Spleen (tissue), 11 donors: ENCODE results near the gene DTD1. TPM values are rescaled to one million over a fixed set of nuclear protein-coding genes. Genes with fewer than 3 reads are reported as not detected.

Experiments used
- DNase-seq: peaks from one replicate; pipeline ENCODE4 v3.0.0-alpha.2; 2020
- H3K27ac ChIP-seq, 8 donors: fragments of 200-600 bp; sonication (generic) in 7 of 8; 1 replicate in 4 of 8; 2 replicates in 4 of 8; pipeline versions ENCODE4 v1.5.0 to v1.8.0; 2016 to 2021; ENCODE audit warnings: inconsistent platforms in 4 of 8, mild to moderate bottlenecking in 4 of 8, moderate library complexity in 1 of 8
- H3K27me3 ChIP-seq, 7 donors: fragments of 200-600 bp; sonication (generic) in 6 of 7; replicated peaks in 1 of 7; 1 replicate in 4 of 7; 2 replicates in 3 of 7; pipeline versions ENCODE4 v1.5.0 to v1.8.0; 2016 to 2021; ENCODE audit warnings: inconsistent platforms in 3 of 7, mild to moderate bottlenecking in 1 of 7
- H3K36me3 ChIP-seq, 6 donors: fragments of 200-600 bp; sonication (generic) in 5 of 6; 1 replicate in 4 of 6; 2 replicates in 2 of 6; pipeline versions ENCODE4 v1.5.0 to v1.8.0; 2016 to 2021; ENCODE audit warnings: inconsistent platforms in 2 of 6
- H3K4me1 ChIP-seq, 6 donors: fragments of 200-600 bp; sonication (generic) in 5 of 6; 1 replicate in 3 of 6; 2 replicates in 3 of 6; pipeline versions ENCODE4 v1.5.0 to v1.8.0; 2016 to 2021; ENCODE audit warnings: inconsistent platforms in 3 of 6
- H3K4me3 ChIP-seq, 8 donors: fragments of 200-600 bp; sonication (generic) in 7 of 8; 1 replicate in 4 of 8; 2 replicates in 4 of 8; pipeline versions ENCODE4 v1.5.0 to v1.8.0; 2016 to 2021; ENCODE audit warnings: inconsistent platforms in 4 of 8, mild to moderate bottlenecking in 4 of 8, moderate library complexity in 2 of 8
- H3K9me3 ChIP-seq, 8 donors: fragments of 200-600 bp; sonication (generic) in 7 of 8; 1 replicate in 4 of 8; 2 replicates in 4 of 8; pipeline versions ENCODE4 v1.5.0 to v1.8.0; 2016 to 2021; ENCODE audit warnings: inconsistent platforms in 4 of 8
- CTCF ChIP-seq, 11 experiments: fragments of 200-600 bp in 7 of 11; fragments of 450-650 bp in 4 of 11; sonication (generic) in 4 of 11; IDR thresholded peaks in 8 of 11; conservative IDR thresholded peaks in 3 of 11; 1 replicate in 7 of 11; 2 replicates in 4 of 11; pipeline versions ENCODE4 v1.4.0 to v1.8.0; 2016 to 2021; ENCODE audit warnings: antibody characterized with exemption in 11 of 11, inconsistent platforms in 4 of 11, mild to moderate bottlenecking in 1 of 11
- POLR2A ChIP-seq, 3 donors: fragments of 450-650 bp; IDR thresholded peaks; one replicate each; pipeline ENCODE4 v1.5.1; 2017; ENCODE audit warnings: antibody characterized with exemption in 3 of 3, mild to moderate bottlenecking in 1 of 3
- POLR2AphosphoS5 ChIP-seq, 3 donors: sonication (generic); formaldehyde crosslinking; IDR thresholded peaks; one replicate each; pipeline ENCODE4 v1.5.1; 2017; ENCODE audit warnings: antibody characterized with exemption in 3 of 3
- WGBS, 5 donors: extraction: QIAGEN DNeasy Blood & Tissue Kit in 3 of 5; methylation state at CpG; one replicate each; pipeline versions ENCODE4 v1.1.5 to v1.1.7; 2013 to 2018; 5-methylcytosine and 5-hydroxymethylcytosine counted together
- intact Hi-C: fragments of 100-400 bp; cut with DNase I; formaldehyde crosslinking; loops from one replicate; pipeline ENCODE4 v1.15.0; 2023; ENCODE audit warnings: low total_unique reads
- polyA plus RNA-seq, 3 donors: library from polyadenylated mRNA; stranded (reverse); fragments of 200-250 nt; gene quantifications; one replicate each; pipeline ENCODE4 v1.2.1, GENCODE V29; 2013
- total RNA-seq, 7 donors: library from RNA; depleted of rRNA in 3 of 7; stranded (reverse); fragments of >200 nt in 3 of 7; fragmentation: NEBNext Ultra II Directional in 4 of 7; extraction: Animal tissue kit (Norgen Biotek cat#: 25700) in 4 of 7; gene quantifications; one replicate each; pipeline versions ENCODE4 v1.1.0 to v1.2.1, GENCODE V29; 2016 to 2021
- donor health status: healthy with polysubstance abuse.
- donor health status: DM: no; HTN: no; CAD: no; lungs with moderate emphysema.
- donor health status: DM: no; HTN: no; CAD: no.
- donor health status: Bipolar disorder and iron deficiency.
- donor health status: healthy.
- donor health status: DM: no; HTN: no; CAD: no.
- donor health status: DM: yes; HTN: yes; CAD: no.

Gene DTD1
- total and polyA plus RNA-seq, 10 donors, result 17.4 to 29.7 (median 23.3) TPM

GRCh38 chr20:18645196-18645745 is 57.4 kb downstream of the DTD1 start:
- H3K27me3 ChIP-seq, result no peaks in the 10 kb centered on the region
- intact Hi-C loops, result no loop called here
- H3K9me3 ChIP-seq, result no peaks in the 10 kb centered on the region
- TF ChIP-seq POLR2AphosphoS5 (IDR thresholded peaks at IDR 0.05) (no peak), CTCF (IDR thresholded peaks at IDR 0.05 in 8 of 11, conservative IDR thresholded peaks at IDR 0.05 in 3 of 11) (no peak), POLR2A (IDR thresholded peaks at IDR 0.05) (no peak)
- no peak overlapping the region for H3K27ac ChIP-seq
- WGBS, 5 donors, result 86 to 93% (median 89%) methylated on average over 3 of the region's 3 CpGs
- no peak overlapping the region for H3K4me3 ChIP-seq
- no peak for DNase-seq
- peaks cover 0 to 7% (median 0%) of the 10 kb centered on the region in 6 donors for H3K36me3 ChIP-seq
- H3K4me1 ChIP-seq, result no peaks in the 10 kb centered on the region

- Histone ChIP-seq H3K4me3 (no peak overlapping the region), H3K9me3 (no peaks in the 10 kb centered on the region), H3K4me1 (no peaks in the 10 kb centered on the region), H3K27ac (no peak overlapping the region), H3K27me3 (no peaks in the 10 kb centered on the region), H3K36me3 (peaks cover 0 to 7% (median 0%) of the 10 kb centered on the region in 6 donors)
- TF ChIP-seq POLR2A (IDR thresholded peaks at IDR 0.05), result no peak
- TF ChIP-seq CTCF (IDR thresholded peaks at IDR 0.05 in 8 of 11, conservative IDR thresholded peaks at IDR 0.05 in 3 of 11), result no peak
- no peak for TF ChIP-seq POLR2AphosphoS5 (IDR thresholded peaks at IDR 0.05)
- no peak for DNase-seq
- intact Hi-C loops, result no loop called here
- WGBS, 5 donors, result 83 to 92% (median 86%) methylated on average over 5 to 6 of the region's 6 CpGs
Observed at GRCh38 chr20:18645851-18646250, 58.0 kb downstream of the DTD1 start.

GRCh38 chr20:18647777-18648176 is 59.9 kb downstream of the DTD1 start:
- no peak for DNase-seq
- H3K27me3 ChIP-seq, result no peaks in the 10 kb centered on the region
- 40 to 96% (median 50%) methylated on average over 1 to 2 of the region's 2 CpGs for WGBS, 5 donors
- intact Hi-C loops, result no loop called here
- H3K9me3 ChIP-seq, result no peaks in the 10 kb centered on the region
- no peak overlapping the region for H3K27ac ChIP-seq
- no peaks in the 10 kb centered on the region for H3K4me1 ChIP-seq
- no peak for TF ChIP-seq POLR2AphosphoS5 (IDR thresholded peaks at IDR 0.05)
- no peak for TF ChIP-seq POLR2A (IDR thresholded peaks at IDR 0.05)
- H3K36me3 ChIP-seq, result peaks cover 0 to 7% (median 0%) of the 10 kb centered on the region in 6 donors
- no peak overlapping the region for H3K4me3 ChIP-seq

- H3K9me3 ChIP-seq, result no peaks in the 10 kb centered on the region
- H3K4me3 ChIP-seq, result no peak overlapping the region
- TF ChIP-seq POLR2A (IDR thresholded peaks at IDR 0.05) (no peak), POLR2AphosphoS5 (IDR thresholded peaks at IDR 0.05) (no peak), CTCF (IDR thresholded peaks at IDR 0.05 in 8 of 11, conservative IDR thresholded peaks at IDR 0.05 in 3 of 11) (no peak)
- no peak for DNase-seq
- H3K36me3 ChIP-seq, result peaks cover 0 to 7% (median 0%) of the 10 kb centered on the region in 6 donors
- no peaks in the 10 kb centered on the region for H3K4me1 ChIP-seq
- no peak overlapping the region for H3K27ac ChIP-seq
- no peaks in the 10 kb centered on the region for H3K27me3 ChIP-seq
- intact Hi-C loops, result no loop called here
- WGBS, 5 donors, result 63 to 87% (median 75%) methylated on average over 5 of the region's 5 CpGs
Observed at GRCh38 chr20:18650224-18650623, 62.4 kb downstream of the DTD1 start.
